ENCODE measurements around the gene PIK3C2A. TPM values are rescaled to one million over a fixed set of nuclear protein-coding genes. Genes with fewer than 3 reads are reported as not detected.

PIK3C2A gene
- total and polyA plus RNA-seq, 2 donors (not counting 3 experiments of a cell fraction or from before 2014, with no cell fraction given) = 33.7 to 142 TPM

DNA sequence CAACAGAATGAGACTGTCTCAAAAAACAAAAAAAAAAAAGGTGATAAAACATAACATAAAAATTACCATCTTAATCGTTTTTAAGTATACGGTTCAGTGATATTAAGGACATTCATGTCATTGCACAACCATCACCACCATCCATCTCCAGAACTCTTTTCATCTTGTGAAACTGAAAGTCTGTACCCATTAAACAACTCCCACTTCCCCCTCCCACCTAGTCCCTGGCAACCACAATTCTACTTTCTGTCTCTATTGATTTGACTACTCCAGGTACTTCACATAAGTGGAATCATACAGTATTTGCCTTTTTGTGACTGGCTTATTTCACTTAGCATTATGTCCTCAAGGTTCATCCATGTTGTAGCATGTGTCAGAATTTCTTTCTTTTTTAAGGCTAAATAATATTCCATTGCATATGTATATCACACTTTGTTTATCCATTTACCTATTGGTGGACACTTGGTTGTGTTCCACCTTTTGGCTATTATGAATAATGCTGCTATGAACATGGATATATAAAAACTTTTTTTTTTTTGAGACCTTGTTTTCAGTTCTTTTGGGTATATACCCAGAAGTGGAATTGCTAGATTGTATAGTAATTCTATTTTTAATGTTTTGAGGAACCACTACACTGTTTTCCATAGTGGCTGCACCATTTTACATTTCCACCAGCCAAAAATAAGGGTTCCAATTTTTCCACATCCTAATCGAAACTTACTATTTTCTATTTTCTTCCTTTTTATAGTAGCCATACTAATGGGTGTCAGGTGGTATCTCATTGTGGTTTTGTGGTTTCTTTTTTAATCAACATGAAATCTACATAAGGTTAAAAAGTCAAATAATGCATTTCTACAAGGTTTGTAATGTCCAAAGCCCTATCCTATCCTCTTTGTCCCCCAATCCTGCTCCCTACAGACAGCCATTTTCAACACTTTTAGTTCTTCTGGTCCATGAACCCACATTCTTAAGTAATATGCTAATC lies 23.4 kb upstream of the PIK3C2A start:
- H4K20me1 ChIP-seq (replicated peaks; ENCODE audit: control insufficient read depth, extremely low read depth, insufficient read depth, low read length) = no peaks in the 10 kb centered on the region
- FAIRE-seq (no peak), DNase-seq (ENCODE audit: low read depth, low spot score) (no peak)
- no TSS peak for BruUV-seq (replicated peaks)
- no peak overlapping the region for H3K4me3 ChIP-seq (replicated peaks in 1 of 3; ENCODE audit: insufficient read depth in 1 of 3, low read depth in 1 of 3, low read length in 3 of 3)
- ChIA-PET POLR2A (no interaction called here), CTCF (interaction anchor here (0.9 to 2.4 kb wide), 19 partner anchors 10 to 297 kb away, joined by 3 to 22 read pairs (median 7); partner anchors contain the start of genes NCR3LG1 and NUCB2)
- no peaks in the 10 kb centered on the region for H3K79me2 ChIP-seq (ENCODE audit: control insufficient read depth, insufficient read depth, low read length)
- H3K27me3 ChIP-seq (ENCODE audit: control insufficient read depth in 2 of 2, insufficient read depth in 2 of 2, low read length in 2 of 2) = no peaks in the 10 kb centered on the region
- TF ChIP-seq EZH2 (IDR thresholded peaks at IDR 0.05; ENCODE audit: borderline replicate concordance, low read depth, low read length, severe bottlenecking) = no peak
- TF ChIP-seq, protein P1, sequence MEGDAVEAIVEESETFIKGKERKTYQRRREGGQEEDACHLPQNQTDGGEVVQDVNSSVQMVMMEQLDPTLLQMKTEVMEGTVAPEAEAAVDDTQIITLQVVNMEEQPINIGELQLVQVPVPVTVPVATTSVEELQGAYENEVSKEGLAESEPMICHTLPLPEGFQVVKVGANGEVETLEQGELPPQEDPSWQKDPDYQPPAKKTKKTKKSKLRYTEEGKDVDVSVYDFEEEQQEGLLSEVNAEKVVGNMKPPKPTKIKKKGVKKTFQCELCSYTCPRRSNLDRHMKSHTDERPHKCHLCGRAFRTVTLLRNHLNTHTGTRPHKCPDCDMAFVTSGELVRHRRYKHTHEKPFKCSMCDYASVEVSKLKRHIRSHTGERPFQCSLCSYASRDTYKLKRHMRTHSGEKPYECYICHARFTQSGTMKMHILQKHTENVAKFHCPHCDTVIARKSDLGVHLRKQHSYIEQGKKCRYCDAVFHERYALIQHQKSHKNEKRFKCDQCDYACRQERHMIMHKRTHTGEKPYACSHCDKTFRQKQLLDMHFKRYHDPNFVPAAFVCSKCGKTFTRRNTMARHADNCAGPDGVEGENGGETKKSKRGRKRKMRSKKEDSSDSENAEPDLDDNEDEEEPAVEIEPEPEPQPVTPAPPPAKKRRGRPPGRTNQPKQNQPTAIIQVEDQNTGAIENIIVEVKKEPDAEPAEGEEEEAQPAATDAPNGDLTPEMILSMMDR (IDR thresholded peaks at IDR 0.05; ENCODE audit: extremely low read depth in 1 of 2, insufficient read depth in 1 of 2, low read depth in 1 of 2, low read length in 2 of 2) = no peak
- no peak for TF ChIP-seq MAX (IDR thresholded peaks at IDR 0.05; ENCODE audit: insufficient read depth, insufficient read length)
- TF ChIP-seq POLR2AphosphoS5 (IDR thresholded peaks at IDR 0.05; ENCODE audit: insufficient read depth, low read depth, low read length) = no peak
- TF ChIP-seq POLR2A (IDR thresholded peaks at IDR 0.05; ENCODE audit: low read depth, low read length) = no peak
- TF ChIP-seq GATA2 (IDR thresholded peaks at IDR 0.05; ENCODE audit: insufficient read depth, insufficient read length, low read depth, low read length) = no peak
- no peak for TF ChIP-seq FOS (IDR thresholded peaks at IDR 0.05; ENCODE audit: borderline replicate concordance, insufficient read depth, low read length)
- TF ChIP-seq MYC (IDR thresholded peaks at IDR 0.05; ENCODE audit: low read depth, low read length) = no peak
- TF ChIP-seq JUN (IDR thresholded peaks at IDR 0.05; ENCODE audit: borderline replicate concordance, insufficient read depth, insufficient read length, low read depth) = no peak
- H3K36me3 ChIP-seq (ENCODE audit: control insufficient read depth in 2 of 2, extremely low read depth in 1 of 2, insufficient read depth in 2 of 2, low read length in 2 of 2) = no peaks in the 10 kb centered on the region
- intact Hi-C loops (cut with micrococcal nuclease) (loop anchor here (1.0 kb wide), 5 partner anchors 45 to 297 kb away; partner anchors contain the start of genes NCR3LG1 and NUCB2), dilution Hi-C loops (cut with MboI; ENCODE audit: extremely low pct_ligation_motif_present, low sequenced_read_pairs) (no loop called here)
- H3K27ac ChIP-seq (ENCODE audit: insufficient read depth, low read depth, low read length) = no peak overlapping the region
- peaks cover 3% of the 10 kb centered on the region for H3K4me1 ChIP-seq (ENCODE audit: control insufficient read depth, extremely low read depth, insufficient read depth, low read length)
- H3K9me1 ChIP-seq (replicated peaks; ENCODE audit: control insufficient read depth, extremely low read depth, insufficient read depth, low read length) = no peaks in the 10 kb centered on the region
- H3K4me2 ChIP-seq (ENCODE audit: insufficient read depth, low read length) = no peak overlapping the region
- no peak overlapping the region for H2AFZ ChIP-seq (ENCODE audit: low read depth, low read length)
- H3K9me3 ChIP-seq (replicated peaks; ENCODE audit: control insufficient read depth, insufficient read depth, low read length) = no peaks in the 10 kb centered on the region
- H3K9ac ChIP-seq (replicated peaks; ENCODE audit: extremely low read depth, insufficient read depth, low read length) = no peak overlapping the region
